ENCODE measurements around the gene DNER. TPM values are rescaled to one million over a fixed set of nuclear protein-coding genes. Genes with fewer than 3 reads are reported as not detected.
A peak's percentile ranks its signal among the peaks of the same experiment; 100 is the strongest.
"Not testable (repeated sequence)": the region's sequence is repeated elsewhere in the genome, so short reads cannot be mapped to it uniquely, and the experiment has no call there.

DNER gene
- total and polyA plus RNA-seq, 2 of the 13 experiments (the other 11 are each of a cell fraction or from before 2014, with no cell fraction given) = not detected

DNA sequence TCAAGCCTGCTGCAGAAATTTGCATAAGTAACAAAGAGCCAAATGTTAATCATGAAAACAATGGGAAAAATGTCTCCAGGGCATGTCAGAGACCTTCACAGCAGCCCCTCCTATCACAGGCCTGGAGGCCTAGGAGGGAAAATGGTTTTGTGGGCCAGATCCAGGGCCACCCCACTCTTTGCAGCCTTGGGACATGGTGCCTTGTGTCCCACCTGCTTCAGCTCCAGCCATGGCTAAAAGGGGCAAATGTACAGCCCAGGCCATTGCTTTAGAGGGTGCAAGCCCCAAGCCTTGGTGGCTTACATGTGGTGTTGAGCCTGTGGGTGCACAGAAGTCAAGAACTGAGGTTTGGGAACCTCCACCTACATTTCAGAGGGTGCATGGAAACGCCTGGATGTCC lies 20.5 kb downstream of the DNER start:
- H3K27me3 ChIP-seq (ENCODE audit: control insufficient read depth in 1 of 2, insufficient read depth in 2 of 2, low read length in 2 of 2); ATAC-seq; H3K9ac ChIP-seq (ENCODE audit: insufficient read depth, low read depth, low read length); H2AFZ ChIP-seq (ENCODE audit: low read length); H3K36me3 ChIP-seq (replicated peaks in 1 of 2; ENCODE audit: control insufficient read depth in 1 of 2, insufficient read depth in 2 of 2, low read length in 2 of 2); H3K9me3 ChIP-seq (ENCODE audit: low read length); H3K4me3 ChIP-seq (replicated peaks in 1 of 3; ENCODE audit: insufficient read depth in 1 of 3, low read depth in 2 of 3, low read length in 3 of 3); POLR2A ChIA-PET; H3K4me1 ChIP-seq (ENCODE audit: insufficient read depth, low read length); H3K4me2 ChIP-seq (ENCODE audit: low read depth, low read length); BruUV-seq (replicated peaks); CTCF ChIA-PET (ENCODE audit: low intra/inter-chr PET ratio, low total read pairs); FAIRE-seq; in situ Hi-C loops (cut with HindIII; ENCODE audit: extremely low pct_ligation_motif_present, low pct_unique_long_range_greater_than_20kb); intact Hi-C loops (cut with micrococcal nuclease; ENCODE audit: unreplicated experiment); H4K20me1 ChIP-seq (ENCODE audit: insufficient read depth, low read length); DNase-seq (ENCODE audit: low spot score); H3K27ac ChIP-seq (ENCODE audit: extremely low read length, insufficient read depth, low read length); H3K79me2 ChIP-seq (ENCODE audit: insufficient read depth, low read length): not testable (repeated sequence)
- WGBS (ENCODE audit: low lambda C conversion rate) = no CpG with 5 or more reads among the region's 1 CpG

DNA sequence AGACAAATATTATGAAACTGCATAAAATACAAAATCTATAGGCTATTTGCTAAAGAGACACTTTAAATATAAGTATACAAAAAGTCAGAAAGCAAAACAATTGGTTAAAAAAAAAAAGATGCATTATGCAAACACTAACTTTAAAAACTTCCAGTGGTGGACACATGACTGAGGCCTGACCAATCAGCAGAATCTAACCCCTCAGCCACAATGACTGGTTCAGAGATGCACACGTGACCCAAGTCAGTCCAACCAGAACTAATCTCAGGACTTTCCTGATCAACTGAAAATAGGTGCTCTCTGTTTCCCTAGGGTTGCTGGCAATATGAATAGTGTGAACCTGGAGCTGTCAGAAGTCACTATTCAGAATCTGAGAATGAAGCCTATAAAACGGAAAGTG lies 22.7 kb downstream of the DNER start:
- intact Hi-C loops (cut with micrococcal nuclease; ENCODE audit: unreplicated experiment) = no loop called here
- no peak for DNase-seq (ENCODE audit: low spot score)
- Histone ChIP-seq H3K27me3 (ENCODE audit: control insufficient read depth in 1 of 2, insufficient read depth in 2 of 2, low read length in 2 of 2) (no peaks in the 10 kb centered on the region), H3K4me1 (ENCODE audit: insufficient read depth, low read length) (no peaks in the 10 kb centered on the region), H4K20me1 (ENCODE audit: insufficient read depth, low read length) (no peaks in the 10 kb centered on the region), H3K4me3 (replicated peaks in 1 of 3; ENCODE audit: insufficient read depth in 1 of 3, low read depth in 2 of 3, low read length in 3 of 3) (no peak overlapping the region), H3K9ac (ENCODE audit: insufficient read depth, low read depth, low read length) (no peak overlapping the region), H3K27ac (ENCODE audit: extremely low read length, insufficient read depth, low read length) (no peak overlapping the region), H2AFZ (ENCODE audit: low read length) (no peak overlapping the region), H3K4me2 (ENCODE audit: low read depth, low read length) (no peak overlapping the region), H3K9me3 (ENCODE audit: low read length) (no peaks in the 10 kb centered on the region), H3K79me2 (ENCODE audit: insufficient read depth, low read length) (no peaks in the 10 kb centered on the region), H3K36me3 (replicated peaks in 1 of 2; ENCODE audit: control insufficient read depth in 1 of 2, insufficient read depth in 2 of 2, low read length in 2 of 2) (no peaks in the 10 kb centered on the region)
- CTCF ChIA-PET (ENCODE audit: low intra/inter-chr PET ratio, low total read pairs) = no interaction called here
- WGBS (ENCODE audit: low lambda C conversion rate) = 3% methylated on average over 2 of the region's 2 CpGs
- no peak for ATAC-seq
- FAIRE-seq = no peak
- no TSS peak for BruUV-seq (replicated peaks)
- in situ Hi-C loops (cut with HindIII; ENCODE audit: extremely low pct_ligation_motif_present, low pct_unique_long_range_greater_than_20kb) = no loop called here
- POLR2A ChIA-PET = no interaction called here
- TF ChIP-seq RAD51 (IDR thresholded peaks at IDR 0.05; ENCODE audit: borderline replicate concordance) = 0 out of 2 replicates have a peak, but pooled peaks have one; percentile 22
- TF ChIP-seq, protein P1, sequence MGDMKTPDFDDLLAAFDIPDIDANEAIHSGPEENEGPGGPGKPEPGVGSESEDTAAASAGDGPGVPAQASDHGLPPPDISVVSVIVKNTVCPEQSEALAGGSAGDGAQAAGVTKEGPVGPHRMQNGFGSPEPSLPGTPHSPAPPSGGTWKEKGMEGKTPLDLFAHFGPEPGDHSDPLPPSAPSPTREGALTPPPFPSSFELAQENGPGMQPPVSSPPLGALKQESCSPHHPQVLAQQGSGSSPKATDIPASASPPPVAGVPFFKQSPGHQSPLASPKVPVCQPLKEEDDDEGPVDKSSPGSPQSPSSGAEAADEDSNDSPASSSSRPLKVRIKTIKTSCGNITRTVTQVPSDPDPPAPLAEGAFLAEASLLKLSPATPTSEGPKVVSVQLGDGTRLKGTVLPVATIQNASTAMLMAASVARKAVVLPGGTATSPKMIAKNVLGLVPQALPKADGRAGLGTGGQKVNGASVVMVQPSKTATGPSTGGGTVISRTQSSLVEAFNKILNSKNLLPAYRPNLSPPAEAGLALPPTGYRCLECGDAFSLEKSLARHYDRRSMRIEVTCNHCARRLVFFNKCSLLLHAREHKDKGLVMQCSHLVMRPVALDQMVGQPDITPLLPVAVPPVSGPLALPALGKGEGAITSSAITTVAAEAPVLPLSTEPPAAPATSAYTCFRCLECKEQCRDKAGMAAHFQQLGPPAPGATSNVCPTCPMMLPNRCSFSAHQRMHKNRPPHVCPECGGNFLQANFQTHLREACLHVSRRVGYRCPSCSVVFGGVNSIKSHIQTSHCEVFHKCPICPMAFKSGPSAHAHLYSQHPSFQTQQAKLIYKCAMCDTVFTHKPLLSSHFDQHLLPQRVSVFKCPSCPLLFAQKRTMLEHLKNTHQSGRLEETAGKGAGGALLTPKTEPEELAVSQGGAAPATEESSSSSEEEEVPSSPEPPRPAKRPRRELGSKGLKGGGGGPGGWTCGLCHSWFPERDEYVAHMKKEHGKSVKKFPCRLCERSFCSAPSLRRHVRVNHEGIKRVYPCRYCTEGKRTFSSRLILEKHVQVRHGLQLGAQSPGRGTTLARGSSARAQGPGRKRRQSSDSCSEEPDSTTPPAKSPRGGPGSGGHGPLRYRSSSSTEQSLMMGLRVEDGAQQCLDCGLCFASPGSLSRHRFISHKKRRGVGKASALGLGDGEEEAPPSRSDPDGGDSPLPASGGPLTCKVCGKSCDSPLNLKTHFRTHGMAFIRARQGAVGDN (CRISPR knock-in tag; IDR thresholded peaks at IDR 0.05) = no peak
- TF ChIP-seq, protein P2, sequence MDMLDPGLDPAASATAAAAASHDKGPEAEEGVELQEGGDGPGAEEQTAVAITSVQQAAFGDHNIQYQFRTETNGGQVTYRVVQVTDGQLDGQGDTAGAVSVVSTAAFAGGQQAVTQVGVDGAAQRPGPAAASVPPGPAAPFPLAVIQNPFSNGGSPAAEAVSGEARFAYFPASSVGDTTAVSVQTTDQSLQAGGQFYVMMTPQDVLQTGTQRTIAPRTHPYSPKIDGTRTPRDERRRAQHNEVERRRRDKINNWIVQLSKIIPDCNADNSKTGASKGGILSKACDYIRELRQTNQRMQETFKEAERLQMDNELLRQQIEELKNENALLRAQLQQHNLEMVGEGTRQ (IDR thresholded peaks at IDR 0.05; ENCODE audit: low read depth, low read length) = 0 out of 2 replicates have a peak, but pooled peaks have one; percentile 28
- TF ChIP-seq, protein P2 (CRISPR knock-in tag; IDR thresholded peaks at IDR 0.05; ENCODE audit: borderline replicate concordance) = no peak

All from HepG2 (cell line).